ENCODE results near the gene CYTH1. TPM values are rescaled to one million over a fixed set of nuclear protein-coding genes. Genes with fewer than 3 reads are reported as not detected.
A peak's percentile ranks its signal among the peaks of the same experiment; 100 is the strongest.

The CYTH1 gene
- total RNA-seq, 1 donor from 2014 or later: 28.9 TPM

GRCh38 chr17:78766225-78766624 lies 15.8 kb downstream of the CYTH1 start:
- Histone ChIP-seq H3K27ac (replicated peaks) (no peak overlapping the region), H3K4me3 (no peak overlapping the region), H3K4me1 (peaks cover 79% of the 10 kb centered on the region), H3K36me3 (no peaks in the 10 kb centered on the region), H3K27me3 (ENCODE audit: low read depth) (no peaks in the 10 kb centered on the region), H3K9me3 (replicated peaks) (no peaks in the 10 kb centered on the region)
- intact Hi-C loops (cut with micrococcal nuclease): no loop called here
- TF ChIP-seq CTCF (IDR thresholded peaks at IDR 0.05; ENCODE audit: borderline replicate concordance): no peak
- DNase-seq: no peak

GRCh38 chr17:78765821-78766220 lies 16.3 kb downstream of the CYTH1 start:
- TF ChIP-seq CTCF (IDR thresholded peaks at IDR 0.05; ENCODE audit: borderline replicate concordance): no peak
- intact Hi-C loops (cut with micrococcal nuclease): no loop called here
- Histone ChIP-seq H3K4me3 (no peak overlapping the region), H3K4me1 (peaks cover 83% of the 10 kb centered on the region), H3K27ac (replicated peaks) (no peak overlapping the region), H3K9me3 (replicated peaks) (no peaks in the 10 kb centered on the region), H3K27me3 (ENCODE audit: low read depth) (no peaks in the 10 kb centered on the region), H3K36me3 (no peaks in the 10 kb centered on the region)
- no peak for DNase-seq

GRCh38 chr17:78764871-78765270 lies 17.2 kb downstream of the CYTH1 start:
- no peak for TF ChIP-seq CTCF (IDR thresholded peaks at IDR 0.05; ENCODE audit: borderline replicate concordance)
- no peak overlapping the region for H3K4me3 ChIP-seq
- intact Hi-C loops (cut with micrococcal nuclease): no loop called here
- peaks cover 89% of the 10 kb centered on the region for H3K4me1 ChIP-seq
- H3K36me3 ChIP-seq: no peaks in the 10 kb centered on the region
- no peaks in the 10 kb centered on the region for H3K27me3 ChIP-seq (ENCODE audit: low read depth)
- no peak overlapping the region for H3K27ac ChIP-seq (replicated peaks)
- no peak for DNase-seq
- H3K9me3 ChIP-seq (replicated peaks): no peaks in the 10 kb centered on the region

GRCh38 chr17:78763561-78763960 lies 18.5 kb downstream of the CYTH1 start:
- Histone ChIP-seq H3K4me3 (no peak overlapping the region), H3K9me3 (replicated peaks) (no peaks in the 10 kb centered on the region), H3K27me3 (ENCODE audit: low read depth) (no peaks in the 10 kb centered on the region), H3K27ac (replicated peaks) (no peak overlapping the region), H3K36me3 (no peaks in the 10 kb centered on the region), H3K4me1 (peaks cover 94% of the 10 kb centered on the region)
- no peak for TF ChIP-seq CTCF (IDR thresholded peaks at IDR 0.05; ENCODE audit: borderline replicate concordance)
- intact Hi-C loops (cut with micrococcal nuclease): no loop called here
- DNase-seq: no peak

GRCh38 chr17:78761789-78762406 lies 20.2 kb downstream of the CYTH1 start:
- no peak for TF ChIP-seq CTCF (IDR thresholded peaks at IDR 0.05; ENCODE audit: borderline replicate concordance)
- Histone ChIP-seq H3K27ac (replicated peaks) (peak overlapping the region; percentile 54), H3K4me3 (no peak overlapping the region), H3K27me3 (ENCODE audit: low read depth) (no peaks in the 10 kb centered on the region), H3K4me1 (peaks cover 93% of the 10 kb centered on the region), H3K36me3 (no peaks in the 10 kb centered on the region), H3K9me3 (replicated peaks) (no peaks in the 10 kb centered on the region)
- intact Hi-C loops (cut with micrococcal nuclease): no loop called here
- DNase-seq: no peak

Measured in left ventricle myocardium inferior (tissue), 1 donor.